A673 (cell line): ENCODE data around the gene SIDT2. TPM values are rescaled to one million over a fixed set of nuclear protein-coding genes. Genes with fewer than 3 reads are reported as not detected.
A peak's percentile ranks its signal among the peaks of the same experiment; 100 is the strongest.
"Not testable (repeated sequence)": the region's sequence is repeated elsewhere in the genome, so short reads cannot be mapped to it uniquely, and the experiment has no call there.

Source experiments
- Bru-seq: library from RNA; stranded (reverse); fragments of 400-500 nt; gene quantifications from one replicate; lab custom pipeline; 2021; lab: Mats Ljungman, UMichigan
- BruChase-seq, 2 experiments: library from RNA; stranded (reverse); fragments of 400-500 nt; gene quantifications; one replicate each; lab custom pipeline; 2021; lab: Mats Ljungman, UMichigan
- BruUV-seq: library from RNA; stranded (reverse); fragments of 400-500 nt; replicated peaks from 2 replicates; lab custom pipeline; 2021; lab: Mats Ljungman, UMichigan
- CTCF ChIA-PET: fragments of 300-600 bp; sonication (Branson Sonifier 250); formaldehyde crosslinking; loops from one replicate; lab custom pipeline; 2022; ENCODE audit warnings: antibody characterized with exemption; lab: Charles Lee
- POLR2A ChIA-PET: fragments of 300-600 bp; sonication (Branson Sonifier 250); formaldehyde crosslinking; loops from one replicate; lab custom pipeline; 2022; ENCODE audit warnings: antibody characterized with exemption; ENCODE audit not compliant: low non-redundant PET; lab: Charles Lee
- DNase-seq: peaks from one replicate; pipeline ENCODE4 v3.0.0-alpha.2; 2015; ENCODE audit warnings: low spot score
- H3K27ac ChIP-seq: fragments of 200-600 bp; sonication (generic); 2 replicates; pipeline ENCODE4 v1.5.1; 2016; ENCODE audit warnings: mixed run types, low read depth, mild to moderate bottlenecking, mixed read lengths, antibody characterized with exemption, low read length; ENCODE audit not compliant: poor library complexity, severe bottlenecking
- H3K27me3 ChIP-seq: fragments of 200-600 bp; sonication (generic); replicated peaks from 2 replicates; pipeline ENCODE4 v1.6.1; 2017; ENCODE audit warnings: mixed run types, low read depth, mild to moderate bottlenecking, mixed read lengths, antibody characterized with exemption, low read length; ENCODE audit not compliant: insufficient read depth, poor library complexity
- H3K36me3 ChIP-seq: fragments of 200-600 bp; sonication (generic); 2 replicates; pipeline ENCODE4 v1.6.1; 2016; ENCODE audit warnings: mixed run types, mild to moderate bottlenecking, mixed read lengths, antibody characterized with exemption, low read length; ENCODE audit not compliant: insufficient read depth, poor library complexity, severe bottlenecking
- H3K4me1 ChIP-seq: fragments of 200-600 bp; sonication (generic); 2 replicates; pipeline ENCODE4 v1.6.1; 2017; ENCODE audit warnings: mixed run types, mild to moderate bottlenecking, mixed read lengths, antibody characterized with exemption, low read length; ENCODE audit not compliant: insufficient read depth, poor library complexity, severe bottlenecking
- H3K4me3 ChIP-seq: fragments of 200-600 bp; sonication (generic); 2 replicates; pipeline ENCODE4 v1.5.1; 2016; ENCODE audit warnings: low read depth, mixed run types, mild to moderate bottlenecking, mixed read lengths, low read length; ENCODE audit not compliant: poor library complexity, severe bottlenecking
- H3K9me3 ChIP-seq: fragments of 200-600 bp; sonication (generic); 2 replicates; pipeline ENCODE4 v1.6.1; 2016; ENCODE audit warnings: mixed run types, low read depth, mild to moderate bottlenecking, mixed read lengths, antibody characterized with exemption, low read length; ENCODE audit not compliant: poor library complexity, severe bottlenecking
- EZH2 ChIP-seq: fragments of 200-600 bp; sonication (generic); IDR thresholded peaks from 2 replicates; pipeline ENCODE4 v1.6.1; 2017; ENCODE audit warnings: borderline replicate concordance, low read depth, mild to moderate bottlenecking, mixed read lengths, antibody characterized with exemption, low read length; ENCODE audit not compliant: poor library complexity, severe bottlenecking
- intact Hi-C: fragments of 100-400 bp; cut with micrococcal nuclease; formaldehyde crosslinking; loops from one replicate; pipeline ENCODE4 v1.10.0; 2022; ENCODE audit not compliant: unreplicated experiment
- long read RNA-seq: library from polyadenylated mRNA; stranded (forward); transcript quantifications from one replicate; pipeline ENCODE4 v2.0.0, GENCODE V29; 2022
- total RNA-seq: library from RNA; stranded (reverse); gene quantifications from 2 replicates; pipeline ENCODE4 v1.2.3, GENCODE V29; 2021
- TF ChIP-seq, protein P1 (sequence below): fragments of 300-800, 200-600 bp; sonication (generic); conservative IDR thresholded peaks from 2 replicates; pipeline ENCODE4 v1.5.1; 2017; ENCODE audit warnings: low read depth, mild to moderate bottlenecking, antibody characterized with exemption, low read length, moderate library complexity, mixed read lengths

Gene SIDT2
- total RNA-seq (33.5 and 43.6 TPM in 2 replicates), Bru-seq, nascent RNA (percentile 55 among the genes with signal in this experiment), BruChase-seq, experiment 1, labeled RNA remaining after a 2-hour chase (percentile 64 among the genes with signal in this experiment), BruChase-seq, experiment 2, labeled RNA remaining after a 6-hour chase (percentile 72 among the genes with signal in this experiment)
- long read RNA-seq, partial matches to known transcripts, result 17 of 44 reads
- long read RNA-seq, other reads (novel, unspliced or antisense), result 27 of 44 reads

GRCh38 chr11:117178210-117179034, at the start of gene SIDT2:
Gene SIDT2, plus strand, starts transcription at chr11:117178743. Its CDS starts 521 bp downstream, at chr11:117179264.
- Histone ChIP-seq H3K4me1 (peaks cover 29% of the 10 kb centered on the region), H3K36me3 (no peaks in the 10 kb centered on the region), H3K9me3 (no peaks in the 10 kb centered on the region), H3K4me3 (peak within 1 kb of the TSS; percentile 70), H3K27me3 (no peaks in the 10 kb centered on the region), H3K27ac (peak within 1 kb of the TSS; percentile 81)
- CTCF ChIA-PET, result interaction anchor here (0.6 to 1.1 kb wide), 5 partner anchors 32 to 387 kb away, joined by 3 to 4 read pairs (median 3); partner anchors contain the start of gene APOA5
- POLR2A ChIA-PET, result interaction anchor here (0.5 kb wide), 1 partner anchor 423 kb away, joined by 3 read pairs; no protein-coding TSS in a partner anchor
- peak; percentile 98 for DNase-seq
- no TSS peak for BruUV-seq
- intact Hi-C loops, result loop anchor here (5.0 kb wide), 1 partner anchor 36 kb away; the partner anchor contains the start of gene PAFAH1B2
- TF ChIP-seq, protein P1, sequence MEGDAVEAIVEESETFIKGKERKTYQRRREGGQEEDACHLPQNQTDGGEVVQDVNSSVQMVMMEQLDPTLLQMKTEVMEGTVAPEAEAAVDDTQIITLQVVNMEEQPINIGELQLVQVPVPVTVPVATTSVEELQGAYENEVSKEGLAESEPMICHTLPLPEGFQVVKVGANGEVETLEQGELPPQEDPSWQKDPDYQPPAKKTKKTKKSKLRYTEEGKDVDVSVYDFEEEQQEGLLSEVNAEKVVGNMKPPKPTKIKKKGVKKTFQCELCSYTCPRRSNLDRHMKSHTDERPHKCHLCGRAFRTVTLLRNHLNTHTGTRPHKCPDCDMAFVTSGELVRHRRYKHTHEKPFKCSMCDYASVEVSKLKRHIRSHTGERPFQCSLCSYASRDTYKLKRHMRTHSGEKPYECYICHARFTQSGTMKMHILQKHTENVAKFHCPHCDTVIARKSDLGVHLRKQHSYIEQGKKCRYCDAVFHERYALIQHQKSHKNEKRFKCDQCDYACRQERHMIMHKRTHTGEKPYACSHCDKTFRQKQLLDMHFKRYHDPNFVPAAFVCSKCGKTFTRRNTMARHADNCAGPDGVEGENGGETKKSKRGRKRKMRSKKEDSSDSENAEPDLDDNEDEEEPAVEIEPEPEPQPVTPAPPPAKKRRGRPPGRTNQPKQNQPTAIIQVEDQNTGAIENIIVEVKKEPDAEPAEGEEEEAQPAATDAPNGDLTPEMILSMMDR, result no peak
- TF ChIP-seq EZH2, result no peak

DNA sequence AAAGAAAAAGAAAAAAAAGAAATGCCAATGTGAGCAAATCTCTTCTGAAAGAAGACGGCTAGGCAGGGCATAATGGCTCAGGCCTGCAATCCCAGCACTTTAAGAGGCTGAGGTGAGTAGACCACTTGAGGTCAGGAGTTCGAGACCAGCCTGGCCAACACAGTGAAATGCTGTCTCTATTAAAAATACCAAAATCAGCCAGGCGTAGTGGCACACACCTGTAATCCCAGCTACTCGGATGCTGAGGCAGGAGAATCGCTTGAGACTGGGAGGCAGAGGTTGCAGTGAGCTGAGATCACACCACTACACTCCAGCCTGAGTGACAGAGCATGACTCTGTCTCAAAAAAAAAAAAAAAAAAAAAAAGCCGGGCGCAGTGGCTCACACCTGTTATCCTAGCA, 48.1 kb upstream of the SIDT2 start:
- H3K4me3 ChIP-seq, DNase-seq, BruUV-seq, H3K36me3 ChIP-seq, H3K9me3 ChIP-seq, H3K4me1 ChIP-seq, POLR2A ChIA-PET, H3K27me3 ChIP-seq, H3K27ac ChIP-seq: not testable (repeated sequence)
- CTCF ChIA-PET, result interaction anchor here (0.6 kb wide), 1 partner anchor 276 kb away, joined by 3 read pairs; no protein-coding TSS in a partner anchor
- intact Hi-C loops, result loop anchor here (5.0 kb wide), 1 partner anchor 77 kb away; no protein-coding TSS in a partner anchor

DNA sequence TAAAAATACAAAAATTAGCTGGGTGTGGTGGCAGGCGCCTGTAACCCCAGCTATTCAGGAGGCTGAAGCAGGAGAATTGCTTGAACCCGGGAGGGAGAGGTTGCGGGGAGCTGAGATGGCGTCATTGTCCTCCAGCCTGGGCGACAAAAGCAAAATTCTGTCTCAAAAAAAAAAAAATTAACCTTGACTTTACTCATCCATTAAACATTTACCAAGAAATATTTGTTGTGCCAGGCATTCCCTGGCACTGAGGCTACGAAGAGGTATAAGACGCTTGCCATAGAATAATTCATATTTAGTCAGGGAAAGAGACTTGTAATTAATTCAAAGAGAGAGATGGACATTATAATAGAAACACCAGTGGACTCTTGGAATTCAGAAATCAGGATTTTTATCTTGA, 47.7 kb upstream of the SIDT2 start:
- intact Hi-C loops, result loop anchor here (5.0 kb wide), 1 partner anchor 76 kb away; no protein-coding TSS in a partner anchor

More for the DNA sequence above, 47.7 kb upstream of the SIDT2 start:
- no peaks in the 10 kb centered on the region for H3K36me3 ChIP-seq
- H3K27me3 ChIP-seq, result no peaks in the 10 kb centered on the region
- H3K9me3 ChIP-seq, result no peaks in the 10 kb centered on the region
- TF ChIP-seq EZH2, result no peak
- TF ChIP-seq, protein P1, result no peak
- CTCF ChIA-PET, result interaction anchor here (0.6 kb wide), 1 partner anchor 277 kb away, joined by 3 read pairs; no protein-coding TSS in a partner anchor
- no TSS peak for BruUV-seq
- no peak overlapping the region for H3K27ac ChIP-seq
- DNase-seq, result no peak
- H3K4me1 ChIP-seq, result no peaks in the 10 kb centered on the region
- no peak overlapping the region for H3K4me3 ChIP-seq
- POLR2A ChIA-PET, result no interaction called here
